Breast epithelium (tissue), 3 donors: ENCODE results near the gene BEST4.
"Not testable (repeated sequence)": the region's sequence is repeated elsewhere in the genome, so short reads cannot be mapped to it uniquely, and the experiment has no call there.

Experiments used
- POLR2A ChIP-seq: fragments of 450-650 bp; IDR thresholded peaks from one replicate; pipeline ENCODE4 v1.6.1; 2016; ENCODE audit warnings: antibody characterized with exemption, mild to moderate bottlenecking, moderate library complexity
- TF ChIP-seq, protein P1 (sequence below), 3 donors: fragments of 450-650 bp; IDR thresholded peaks; one replicate each; pipeline ENCODE4 v1.5.1; 2016 to 2017; ENCODE audit warnings: antibody characterized with exemption in 3 of 3, mild to moderate bottlenecking in 3 of 3, moderate library complexity in 3 of 3

DNA sequence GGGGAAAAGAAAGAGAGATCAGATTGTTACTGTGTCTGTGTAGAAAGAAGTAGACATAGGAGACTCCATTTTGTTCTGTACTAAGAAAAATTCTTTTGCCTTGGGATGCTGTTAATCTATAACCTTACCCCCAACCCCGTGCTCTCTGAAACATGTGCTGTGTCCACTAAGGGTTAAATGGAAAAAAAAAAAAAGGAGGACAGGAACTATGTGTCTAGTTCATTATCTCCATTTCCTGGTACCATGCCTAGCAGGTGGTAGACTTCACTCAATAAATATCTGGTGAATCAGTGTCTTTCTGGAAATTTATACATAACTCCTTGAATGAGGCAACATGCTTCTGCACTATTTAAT lies 49.0 kb downstream of the BEST4 start:
- TF ChIP-seq, protein P1, sequence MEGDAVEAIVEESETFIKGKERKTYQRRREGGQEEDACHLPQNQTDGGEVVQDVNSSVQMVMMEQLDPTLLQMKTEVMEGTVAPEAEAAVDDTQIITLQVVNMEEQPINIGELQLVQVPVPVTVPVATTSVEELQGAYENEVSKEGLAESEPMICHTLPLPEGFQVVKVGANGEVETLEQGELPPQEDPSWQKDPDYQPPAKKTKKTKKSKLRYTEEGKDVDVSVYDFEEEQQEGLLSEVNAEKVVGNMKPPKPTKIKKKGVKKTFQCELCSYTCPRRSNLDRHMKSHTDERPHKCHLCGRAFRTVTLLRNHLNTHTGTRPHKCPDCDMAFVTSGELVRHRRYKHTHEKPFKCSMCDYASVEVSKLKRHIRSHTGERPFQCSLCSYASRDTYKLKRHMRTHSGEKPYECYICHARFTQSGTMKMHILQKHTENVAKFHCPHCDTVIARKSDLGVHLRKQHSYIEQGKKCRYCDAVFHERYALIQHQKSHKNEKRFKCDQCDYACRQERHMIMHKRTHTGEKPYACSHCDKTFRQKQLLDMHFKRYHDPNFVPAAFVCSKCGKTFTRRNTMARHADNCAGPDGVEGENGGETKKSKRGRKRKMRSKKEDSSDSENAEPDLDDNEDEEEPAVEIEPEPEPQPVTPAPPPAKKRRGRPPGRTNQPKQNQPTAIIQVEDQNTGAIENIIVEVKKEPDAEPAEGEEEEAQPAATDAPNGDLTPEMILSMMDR (IDR thresholded peaks at IDR 0.05): not testable (repeated sequence)
- TF ChIP-seq POLR2A: not testable (repeated sequence)
